Measurements from ENCODE around the gene ASNSD1.
"Not testable (repeated sequence)": the region's sequence is repeated elsewhere in the genome, so short reads cannot be mapped to it uniquely, and the experiment has no call there.

The ASNSD1 gene

DNA sequence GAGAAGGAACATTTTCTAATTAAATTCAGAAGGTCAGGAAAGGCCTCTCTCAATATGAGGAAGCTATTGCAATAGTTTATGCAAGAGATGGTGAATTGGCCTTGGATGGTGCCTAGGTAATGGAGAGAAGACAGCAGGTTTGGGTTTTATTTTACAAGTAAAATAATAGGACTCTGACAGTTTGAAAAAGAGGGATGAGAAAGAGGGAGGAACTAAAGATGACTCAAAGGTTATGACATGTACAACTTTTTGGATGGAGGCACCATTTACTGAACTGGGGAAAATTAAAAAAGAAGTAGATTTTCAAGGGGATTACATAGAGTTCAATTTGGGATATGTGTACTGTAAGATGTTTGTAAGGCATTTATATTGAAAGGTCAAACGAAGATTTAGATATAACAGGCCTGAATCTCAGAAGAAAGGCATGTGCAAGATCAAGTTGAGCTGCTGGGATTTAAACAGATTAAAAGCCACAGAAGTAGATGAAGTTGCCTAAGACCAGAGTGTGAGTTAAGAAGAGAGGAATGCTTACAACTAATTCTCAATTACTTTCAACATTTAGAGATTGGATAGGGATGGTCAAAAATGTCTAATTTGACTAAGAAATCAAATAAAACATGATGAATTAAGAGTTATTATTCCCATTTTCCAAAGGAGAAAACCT lies 12.3 kb upstream of the ASNSD1 start:
- DNase-seq = no peak

DNA sequence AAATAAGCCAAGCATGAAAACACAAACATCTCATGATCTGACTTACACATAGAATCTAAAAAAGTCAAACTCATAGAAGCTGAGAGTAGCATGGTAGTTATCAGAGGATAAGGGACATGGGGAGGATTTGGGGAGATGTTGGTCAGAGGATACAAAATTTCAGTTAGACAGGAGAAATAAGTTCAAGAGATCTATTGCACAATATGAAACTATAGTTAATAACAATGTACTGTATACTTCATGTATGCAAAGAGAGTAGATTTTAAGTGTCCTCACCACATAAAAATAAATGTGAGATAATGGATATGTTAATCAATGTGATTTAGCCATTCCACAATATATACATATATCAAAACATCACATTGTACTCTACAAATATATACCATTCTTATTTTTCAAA lies 10.0 kb upstream of the ASNSD1 start:
- no peak for DNase-seq

DNA sequence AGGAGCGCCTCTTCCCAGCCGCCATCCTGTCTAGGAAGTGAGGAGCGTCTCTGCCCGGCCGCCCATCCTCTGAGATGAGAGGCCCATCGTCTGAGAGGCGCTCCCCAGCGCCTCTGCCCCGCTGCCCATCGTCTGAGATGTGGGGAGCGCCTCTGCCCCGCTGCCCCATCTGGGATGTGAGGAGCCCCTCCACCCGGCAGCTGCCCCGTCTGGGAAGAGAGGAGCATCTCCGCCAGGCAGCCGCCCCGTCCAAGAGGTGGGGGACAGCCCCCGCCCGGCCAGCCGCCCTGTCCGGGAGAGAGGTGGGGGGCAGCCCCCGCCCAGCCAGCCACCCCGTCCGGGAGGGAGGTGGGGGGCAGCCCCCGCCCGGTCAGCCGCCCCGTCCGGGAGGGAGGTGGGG lies 7.8 kb upstream of the ASNSD1 start:
- not testable (repeated sequence) for DNase-seq

DNA sequence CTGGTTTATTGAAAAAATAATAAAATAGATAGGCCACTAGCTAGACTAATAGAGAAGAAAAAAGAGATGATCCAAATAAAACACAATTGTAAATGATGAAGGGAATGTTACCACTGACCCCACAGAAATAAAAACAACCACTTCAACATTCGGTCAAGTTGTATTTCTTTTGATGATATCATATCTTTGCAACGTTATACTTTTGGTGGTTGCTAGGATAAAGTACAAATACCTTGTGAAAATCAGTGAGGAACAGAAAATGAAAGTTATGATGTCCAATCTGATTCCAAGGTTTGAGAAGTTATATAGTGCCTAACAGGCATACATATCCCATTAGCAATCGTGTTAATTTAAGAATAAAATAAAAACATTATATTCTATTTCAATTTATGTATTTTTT lies 6.6 kb upstream of the ASNSD1 start:
- DNase-seq = no peak

DNA sequence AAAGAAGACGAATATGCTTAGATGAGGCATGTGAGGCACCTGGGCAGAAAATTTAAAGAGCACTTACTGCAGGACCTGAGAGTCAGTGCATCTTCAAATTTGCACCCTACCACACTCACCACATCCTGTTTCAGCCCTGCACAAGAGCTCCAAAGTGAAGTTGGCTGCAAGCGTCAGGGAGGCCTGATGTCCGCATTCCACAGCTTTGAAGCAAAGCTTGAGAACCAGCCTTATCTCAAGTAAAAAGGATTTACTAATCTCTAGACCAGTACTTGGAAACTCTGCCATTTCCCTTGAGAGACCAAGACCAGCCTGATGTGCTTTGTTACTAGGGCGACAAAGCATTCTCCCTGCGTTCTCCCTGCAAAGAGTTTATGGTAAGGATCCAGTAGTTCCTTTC lies 3.4 kb upstream of the ASNSD1 start:
- no peak for DNase-seq

DNA sequence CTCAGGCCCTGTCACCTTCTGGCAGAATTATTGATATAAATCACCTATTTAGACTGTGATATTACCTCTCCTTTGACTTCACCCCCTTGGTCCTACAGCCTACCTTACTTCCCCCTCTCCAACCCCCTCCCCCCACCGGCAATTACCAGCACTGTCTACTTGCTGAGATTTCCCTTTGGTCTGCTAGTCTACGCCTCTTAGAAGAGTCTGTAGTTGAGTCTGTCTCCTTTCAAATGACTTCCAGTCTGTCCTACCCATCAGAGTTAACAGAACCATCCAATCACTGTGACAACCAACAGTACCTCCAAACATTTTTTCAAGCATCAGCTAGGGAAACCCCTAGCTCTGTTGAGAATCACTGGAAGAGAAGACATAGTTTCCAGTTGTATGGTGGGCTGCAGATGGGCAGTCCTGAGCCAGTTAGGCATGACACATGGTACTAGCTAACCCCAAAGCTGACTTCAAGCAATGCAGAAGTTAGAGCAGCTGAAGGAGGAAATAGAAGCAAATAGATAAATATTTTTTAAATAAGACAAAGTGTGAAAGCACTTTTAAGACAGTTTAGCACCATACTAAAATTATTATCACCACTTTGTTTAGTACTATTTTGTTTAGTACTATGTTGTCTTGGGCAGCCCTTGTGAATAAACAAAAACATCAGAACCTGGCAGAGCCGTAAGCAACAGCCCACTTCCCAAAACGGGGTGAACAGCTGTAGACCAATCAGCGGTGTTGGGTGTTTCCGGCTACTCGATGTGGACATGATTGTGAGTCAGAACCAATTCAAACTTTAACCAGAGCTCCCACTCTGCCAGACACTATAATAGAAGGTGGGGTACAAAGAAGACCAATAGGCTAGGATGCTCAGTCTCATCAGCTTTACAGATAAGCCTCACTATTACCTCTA lies 2.7 kb upstream of the ASNSD1 start:
- no peak for DNase-seq

DNA sequence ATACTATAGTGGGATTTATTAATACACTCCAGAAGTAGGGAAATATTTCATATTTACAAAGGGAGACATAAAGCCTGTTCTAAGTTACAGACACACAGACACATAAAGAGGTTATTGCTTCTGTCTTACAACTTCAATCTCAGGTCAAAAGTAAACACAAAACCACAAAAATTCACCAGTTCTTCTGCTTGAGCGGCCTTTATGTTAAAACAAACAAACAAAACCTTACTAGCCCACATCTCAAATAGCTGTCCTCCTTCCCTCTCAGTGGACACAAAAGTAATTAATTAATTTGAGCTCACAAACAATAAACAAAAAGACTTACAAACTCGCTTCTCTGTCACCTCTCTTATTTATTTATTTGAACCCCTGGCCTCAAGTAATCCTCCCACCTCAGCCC lies 1.5 kb upstream of the ASNSD1 start:
- DNase-seq = no peak

DNA sequence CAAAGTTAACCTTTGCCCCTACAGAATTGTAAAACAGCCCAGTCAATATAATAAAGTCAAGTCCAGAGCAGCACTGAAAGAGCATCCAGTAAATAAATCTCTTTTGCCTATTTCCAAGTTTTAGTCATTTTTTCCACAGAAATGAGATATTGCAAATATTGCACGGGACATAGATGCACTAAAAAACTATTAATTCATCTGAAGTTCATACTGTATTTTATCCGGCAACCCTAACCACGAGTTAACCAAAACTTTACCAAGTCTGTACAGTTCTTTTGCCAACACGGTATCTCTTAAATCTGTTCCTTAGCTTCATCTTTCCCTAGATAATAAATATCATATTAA lies 484 bp upstream of the ASNSD1 start:
- no peak for DNase-seq

DNA sequence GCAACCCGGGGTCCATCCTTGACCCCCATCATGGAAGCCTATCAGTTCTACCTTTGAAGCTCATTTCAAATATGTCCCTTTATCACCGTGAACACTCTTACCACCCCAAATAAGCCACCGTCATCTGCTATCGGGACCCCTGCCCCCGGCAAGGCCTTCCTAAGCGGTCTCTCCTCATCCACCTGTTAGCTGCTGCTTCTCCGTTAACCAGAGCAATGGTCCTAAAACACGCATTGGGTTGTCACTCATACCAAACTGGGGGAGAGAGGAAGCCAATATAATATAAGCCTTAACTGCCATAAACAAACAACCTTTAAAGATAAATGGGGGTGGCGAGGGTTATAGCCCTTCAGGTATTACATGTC lies 680 bp downstream of the ASNSD1 start:
- DNase-seq = peak in 1 of 2 experiments; percentile 8

DNA sequence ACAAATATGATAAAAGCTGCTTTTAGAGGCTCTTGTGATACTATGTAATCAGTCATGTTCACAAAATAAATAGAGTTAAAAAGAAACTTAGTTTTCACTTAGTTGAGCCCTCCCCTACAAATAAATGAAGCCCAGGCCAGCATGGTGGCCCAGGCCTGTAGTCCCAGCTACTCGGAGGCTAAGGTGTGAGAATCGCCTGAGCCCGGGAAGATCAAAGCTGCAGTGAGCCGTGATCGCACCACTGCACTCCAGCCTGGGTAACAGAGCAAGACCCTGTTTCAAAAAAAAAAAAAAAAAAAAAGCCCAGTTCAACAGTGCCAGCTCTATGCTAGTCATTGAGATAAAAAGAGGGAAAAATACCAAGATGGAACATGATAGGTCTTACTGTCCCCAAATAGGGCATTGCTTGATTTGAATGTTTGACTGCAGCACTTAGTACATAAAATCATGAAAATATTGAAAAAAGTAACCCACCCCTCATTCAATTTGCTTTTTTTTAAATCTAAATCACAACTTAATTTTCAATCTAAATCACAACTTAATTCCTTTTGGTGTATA lies 1.5 kb downstream of the ASNSD1 start:
- no peak for DNase-seq

DNA sequence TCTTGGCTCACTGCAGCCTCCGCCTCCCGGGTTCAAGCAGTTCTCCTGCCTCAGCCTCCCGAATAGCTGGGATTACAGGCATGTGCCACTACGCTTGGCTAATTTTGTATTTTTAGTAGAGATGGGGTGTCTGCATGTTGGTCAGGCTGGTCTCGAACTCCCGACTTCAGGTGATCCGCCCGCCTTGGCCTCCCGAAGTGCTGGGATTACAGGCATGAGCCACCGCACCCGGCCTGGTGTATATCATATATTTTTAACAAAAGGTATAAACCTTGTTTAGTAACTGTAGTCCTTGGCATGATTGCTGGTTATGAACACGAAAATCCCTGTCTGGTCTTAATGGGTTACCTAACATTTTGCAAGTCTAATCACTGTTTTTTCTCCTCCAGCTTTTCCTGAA lies 2.1 kb downstream of the ASNSD1 start:
- not testable (repeated sequence) for DNase-seq

DNA sequence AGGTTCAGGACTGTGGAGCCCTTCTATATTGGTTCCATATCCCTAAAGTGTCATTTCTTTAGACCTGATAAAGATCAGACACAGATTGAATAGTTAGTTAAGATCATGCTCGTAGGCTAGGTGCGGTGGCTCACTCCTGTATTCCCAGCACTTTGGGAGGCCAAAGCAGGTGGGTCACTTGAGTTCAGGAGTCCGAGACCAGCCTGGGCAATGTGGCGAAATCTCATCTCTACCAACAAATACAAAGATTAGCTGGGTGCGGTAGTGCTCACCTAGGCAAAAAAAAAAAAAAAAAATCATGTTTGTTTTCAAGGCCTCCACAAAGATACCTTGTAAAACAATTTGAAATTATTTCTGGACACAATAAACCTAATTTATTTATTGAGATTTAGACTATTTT lies 8.7 kb downstream of the ASNSD1 start:
- no peak for DNase-seq

DNA sequence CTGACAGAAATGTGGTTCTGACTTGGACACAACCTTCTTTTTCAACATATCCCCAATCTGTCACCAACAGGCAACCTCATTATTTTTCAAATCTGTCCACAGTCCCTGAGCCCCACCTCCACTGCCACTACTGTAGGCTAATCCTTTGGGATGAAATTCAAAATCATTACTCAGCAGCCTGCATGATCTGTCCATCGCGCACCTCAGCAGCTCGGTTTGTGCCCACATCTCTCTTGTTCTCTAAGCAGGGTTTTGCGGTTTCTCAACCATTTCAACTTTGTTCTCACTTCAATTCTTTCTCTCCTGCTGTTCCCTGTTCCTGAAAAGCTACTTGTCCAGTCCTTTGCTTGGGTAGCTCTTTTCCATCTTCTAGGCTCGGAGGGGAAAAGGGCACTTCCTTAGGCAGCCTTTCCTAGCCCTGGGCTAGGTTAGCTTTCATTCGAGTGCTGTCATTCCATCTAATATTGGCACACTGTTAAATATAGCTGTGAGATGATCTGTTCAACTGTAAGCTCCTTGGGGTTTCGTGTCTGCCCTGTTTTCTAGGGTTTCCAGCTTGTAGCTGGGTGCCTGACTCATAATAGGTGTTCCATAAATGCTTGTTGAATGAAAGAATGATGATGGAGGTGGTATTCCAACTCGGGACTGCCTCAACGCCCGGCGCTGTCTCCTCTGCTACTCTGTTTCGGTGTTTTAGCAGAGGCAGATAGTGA lies 12.6 kb downstream of the ASNSD1 start:
- DNase-seq = peak in 1 of 2 experiments; percentile 7

DNA sequence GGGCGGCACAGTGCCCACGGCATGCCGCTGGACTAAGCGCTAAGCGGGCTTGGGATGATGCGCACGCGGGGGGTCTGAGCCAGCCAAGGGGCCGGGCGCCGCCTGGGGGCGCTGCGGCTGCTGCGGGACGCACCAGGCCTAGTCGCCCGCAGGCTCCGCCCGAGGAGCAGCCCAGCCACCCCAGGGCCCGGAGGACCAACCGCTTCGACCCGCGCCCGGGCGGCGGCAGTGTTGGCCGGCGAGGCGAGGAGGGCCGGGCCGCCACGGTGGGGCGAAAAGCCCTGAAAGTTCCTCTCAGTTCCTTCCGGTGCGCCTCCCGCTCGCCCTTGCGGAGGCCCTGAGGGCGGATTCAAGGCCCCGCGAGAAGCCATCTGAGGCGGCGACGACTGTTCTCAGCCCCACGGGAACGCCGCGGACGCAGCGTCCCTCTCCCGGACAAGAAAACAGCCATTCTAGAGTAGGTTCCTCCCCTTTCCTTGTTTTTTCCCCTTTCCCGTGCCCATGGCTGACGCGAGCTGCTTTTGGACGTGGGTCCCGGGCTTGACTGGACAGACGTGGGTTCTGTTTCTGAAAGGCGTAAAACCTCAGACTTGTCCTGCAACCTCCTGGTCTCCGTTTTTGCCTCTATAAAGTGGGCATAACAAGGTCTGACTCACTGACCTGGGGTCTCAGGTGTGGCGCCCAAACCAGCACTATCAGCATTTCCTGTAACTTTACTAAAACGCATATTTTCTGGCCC lies 13.3 kb downstream of the ASNSD1 start, which contains the start of gene ANKAR:
TSS of gene ANKAR (plus strand) at position 297 of the 739 bp plus-strand sequence. CDS start 1,821 bp downstream, outside the sequence.
- DNase-seq = no peak

DNA sequence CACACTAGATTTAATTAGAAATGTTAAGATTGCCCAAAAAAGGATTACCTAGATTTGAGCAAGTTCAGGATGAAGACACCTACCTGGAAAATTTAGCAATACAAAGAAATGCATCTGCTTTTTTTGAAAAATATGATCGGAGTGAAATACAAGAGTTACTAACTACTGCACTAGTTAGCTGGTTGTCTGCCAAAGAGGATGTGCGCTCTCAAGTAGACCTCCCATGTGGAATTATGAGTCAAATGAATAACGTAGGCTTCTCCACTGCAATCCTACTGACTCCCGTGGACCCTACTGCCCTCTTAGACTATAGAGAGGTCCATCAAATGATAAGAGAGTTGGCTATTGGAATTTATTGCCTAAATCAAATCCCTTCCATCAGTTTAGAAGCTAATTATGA lies 15.2 kb downstream of the ASNSD1 start:
- DNase-seq = no peak

DNA sequence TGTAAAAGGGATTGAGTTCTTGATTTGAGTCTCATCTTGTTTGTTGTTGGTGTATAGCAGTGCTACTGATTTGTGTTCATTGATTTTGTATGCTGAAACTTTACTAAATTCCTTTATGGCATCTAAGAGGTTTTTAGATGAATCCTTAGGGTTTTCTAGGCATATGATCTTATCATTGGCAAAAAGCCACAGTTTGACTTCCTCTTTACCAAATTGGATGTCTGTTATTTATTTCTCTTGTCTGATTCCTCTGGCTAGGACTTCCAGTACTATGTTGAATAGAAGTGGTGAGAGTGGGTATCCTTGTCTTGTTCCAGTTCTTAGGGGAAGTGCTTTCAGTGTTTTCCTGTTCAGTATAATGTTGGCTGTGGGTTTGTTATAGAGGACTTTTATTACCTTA lies 18.0 kb downstream of the ASNSD1 start:
- no peak for DNase-seq

DNA sequence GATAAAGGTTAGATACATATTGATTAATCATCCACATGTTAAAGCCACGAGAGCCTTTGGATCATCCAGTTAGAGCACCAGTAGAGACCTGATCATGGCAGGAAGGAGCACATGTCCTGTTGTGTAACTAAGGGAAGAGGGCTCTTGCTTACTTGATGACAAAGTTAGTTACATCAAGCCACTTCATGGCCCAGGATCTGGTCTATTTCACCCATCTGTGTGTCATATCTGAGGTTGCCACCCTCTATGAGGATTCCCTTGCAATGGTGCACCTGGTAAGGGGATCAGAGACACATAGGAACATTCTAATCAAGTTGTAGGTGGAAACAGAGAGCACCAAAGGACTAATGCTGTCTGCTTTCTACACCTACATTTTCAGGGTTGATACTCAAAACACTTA lies 19.9 kb downstream of the ASNSD1 start:
- no peak for DNase-seq

DNA sequence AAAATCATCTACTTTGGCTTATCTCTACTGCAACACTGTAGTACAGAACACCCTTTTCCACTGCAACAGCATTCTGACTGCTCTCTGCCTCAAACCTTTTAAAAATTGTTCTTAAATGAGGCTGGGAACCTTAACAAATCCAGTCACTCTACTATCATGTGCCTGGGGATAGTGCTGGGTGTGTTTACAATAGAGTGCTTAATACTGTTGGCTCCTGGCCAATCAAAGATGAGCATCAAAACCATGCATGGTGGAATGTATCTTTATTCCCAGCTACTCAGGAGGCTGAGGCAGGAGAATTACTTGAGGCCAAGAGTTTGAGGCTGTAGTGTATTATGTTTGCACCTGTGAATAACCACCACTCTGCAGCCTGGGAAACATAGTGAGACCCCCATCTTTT lies 20.6 kb downstream of the ASNSD1 start:
- no peak for DNase-seq

DNA sequence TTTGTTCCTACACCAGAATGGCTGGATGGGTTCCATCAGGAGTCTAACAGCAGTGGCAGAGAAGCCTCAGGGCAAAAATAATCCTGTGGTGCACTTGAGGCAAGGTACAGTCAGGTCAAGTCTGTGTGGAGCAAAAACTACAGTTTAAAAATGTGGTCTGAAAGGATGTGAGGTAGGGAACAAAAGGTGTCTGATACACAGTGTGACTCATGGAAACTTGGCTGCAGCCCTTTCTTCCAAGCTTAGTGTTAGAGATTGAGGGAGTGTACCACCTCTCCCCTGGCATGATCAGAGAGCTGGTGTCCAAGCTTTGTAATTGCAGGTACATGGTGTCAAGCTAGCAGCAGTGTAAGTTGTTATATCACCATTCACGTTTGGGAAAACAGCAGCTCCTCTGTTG lies 22.1 kb downstream of the ASNSD1 start:
- DNase-seq = no peak

DNA sequence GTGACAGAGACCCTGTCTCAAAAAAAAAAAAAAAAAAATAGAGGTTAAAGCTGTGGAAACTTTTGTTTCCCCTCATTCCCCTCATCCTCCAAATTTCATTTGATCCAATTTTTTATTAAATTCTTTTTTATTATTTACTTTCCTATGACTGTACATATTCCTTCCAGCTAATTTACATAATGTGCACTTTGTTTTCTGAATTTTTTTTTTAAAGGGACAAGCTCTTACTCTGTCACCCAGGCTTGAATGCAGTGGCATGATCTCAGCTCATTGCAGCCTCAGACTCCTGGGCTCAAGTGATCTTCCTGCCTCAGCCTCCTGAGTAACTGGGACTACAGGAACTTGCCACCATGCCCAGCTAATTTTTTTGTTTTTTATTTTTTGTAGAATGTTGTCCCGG lies 23.6 kb downstream of the ASNSD1 start:
- no peak for DNase-seq

DNA sequence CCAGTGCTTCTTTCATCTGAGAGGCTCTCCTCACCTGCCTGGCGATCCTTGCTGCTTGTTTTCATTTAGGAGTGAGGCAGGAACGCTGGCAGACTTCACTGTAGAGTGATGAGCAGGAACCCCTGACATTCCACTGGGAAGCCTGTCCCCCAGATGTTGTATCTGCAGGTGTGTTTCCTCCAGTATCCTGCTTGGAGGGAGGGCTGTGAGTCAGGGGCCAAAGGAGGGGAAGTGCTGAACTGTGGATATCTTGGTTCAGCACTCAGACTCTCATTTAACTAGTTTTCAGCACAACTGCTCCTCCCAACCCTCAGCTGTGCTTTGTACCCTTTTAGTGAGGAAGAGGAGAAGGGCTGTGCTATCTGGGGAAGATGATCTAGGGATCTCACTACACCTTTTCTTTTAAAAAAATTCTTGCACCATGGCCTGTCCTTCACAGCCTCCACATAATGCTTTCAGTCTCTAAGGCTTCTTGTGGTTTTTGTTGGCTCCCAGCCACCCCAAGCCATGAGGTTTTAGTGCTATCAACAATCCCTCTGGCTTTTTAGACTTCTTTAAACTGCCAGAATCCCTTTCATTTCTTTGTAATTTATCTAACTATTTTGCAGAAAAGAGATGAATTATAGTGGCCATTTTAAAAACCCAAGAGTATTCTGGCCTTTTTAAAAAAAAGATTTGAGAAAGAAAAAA lies 24.4 kb downstream of the ASNSD1 start:
- DNase-seq = no peak

DNA sequence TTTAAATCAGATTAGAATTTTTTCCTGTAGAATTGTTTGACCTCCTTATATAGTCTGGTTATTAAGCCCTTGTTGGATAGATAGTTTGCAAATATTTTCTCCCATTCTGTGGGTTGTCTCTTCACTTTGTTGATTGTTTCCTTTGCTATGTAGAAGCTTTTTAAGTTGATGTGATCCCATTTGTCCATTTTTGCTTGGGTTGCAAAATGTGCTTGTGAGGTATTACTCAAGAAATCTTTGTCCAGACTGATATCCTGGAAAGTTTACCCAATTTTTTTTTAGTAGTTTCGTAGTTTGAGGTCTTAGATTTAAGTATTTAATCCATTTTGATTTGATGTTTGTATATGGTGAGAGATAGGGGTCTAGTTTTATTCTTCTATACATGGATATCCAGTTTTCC lies 26.5 kb downstream of the ASNSD1 start:
- not testable (repeated sequence) for DNase-seq

Measured in NCI-H524 (cell line).